Gastroesophageal sphincter (tissue), 3 donors: Measurements from ENCODE around the gene CLSTN3.

Experiments
- CTCF ChIP-seq, 4 experiments: fragments of 200-600 bp in 2 of 4; fragments of 450-650 bp in 2 of 4; sonication (generic) in 1 of 4; IDR thresholded peaks; one replicate each; pipeline ENCODE4 v1.5.1; 2017 to 2019; ENCODE audit warnings: antibody characterized with exemption in 4 of 4, mild to moderate bottlenecking in 2 of 4, moderate library complexity in 2 of 4
- POLR2A ChIP-seq, 2 donors: fragments of 450-650 bp; IDR thresholded peaks; one replicate each; pipeline ENCODE4 v1.6.1; 2017; ENCODE audit warnings: antibody characterized with exemption in 2 of 2, mild to moderate bottlenecking in 2 of 2, moderate library complexity in 1 of 2

GRCh38 chr12:7102582-7102981 is 27.6 kb upstream of the CLSTN3 start:
- TF ChIP-seq CTCF (IDR thresholded peaks at IDR 0.05) (no peak), POLR2A (IDR thresholded peaks at IDR 0.05) (no peak)
